HEK293 (cell line): Measurements from ENCODE around the gene PYCARD.
A peak's percentile ranks its signal among the peaks of the same experiment; 100 is the strongest.

Experiments used
- GLIS1 ChIP-seq: fragments of 450-650 bp; formaldehyde crosslinking; IDR thresholded peaks from 2 replicates; pipeline ENCODE4 v1.5.1; 2016; ENCODE audit warnings: missing biosample characterization, missing genetic modification characterization
- SETDB1 ChIP-seq: IDR thresholded peaks from one replicate; pipeline ENCODE4 v1.6.1; 2017; ENCODE audit warnings: mild to moderate bottlenecking, low read length, moderate library complexity, mixed read lengths; ENCODE audit not compliant: insufficient read length
- TCF7L2 ChIP-seq: IDR thresholded peaks from 2 replicates; pipeline ENCODE4 v1.6.1; 2011; ENCODE audit warnings: low read depth, mild to moderate bottlenecking, inconsistent platforms, low read length, moderate library complexity, borderline replicate concordance
- TRIM28 ChIP-seq: IDR thresholded peaks from 2 replicates; pipeline ENCODE4 v1.6.1; 2011; ENCODE audit warnings: low read length, control low read depth, borderline replicate concordance
- YY1 ChIP-seq: fragments of 450-650 bp; formaldehyde crosslinking; IDR thresholded peaks from 2 replicates; pipeline ENCODE4 v1.5.1; 2018; ENCODE audit warnings: missing biosample characterization, missing genetic modification characterization
- ZBTB17 ChIP-seq: fragments of 450-650 bp; formaldehyde crosslinking; IDR thresholded peaks from 2 replicates; pipeline ENCODE4 v1.5.1; 2016; ENCODE audit warnings: missing biosample characterization, missing genetic modification characterization
- ZFP37 ChIP-seq: fragments of 450-650 bp; formaldehyde crosslinking; IDR thresholded peaks from 2 replicates; pipeline ENCODE4 v1.5.1; 2016; ENCODE audit warnings: missing biosample characterization, missing genetic modification characterization
- ZFP69B ChIP-seq: fragments of 450-650 bp; formaldehyde crosslinking; IDR thresholded peaks from 2 replicates; pipeline ENCODE4 v1.5.1; 2016; ENCODE audit warnings: missing biosample characterization, missing genetic modification characterization
- ZNF23 ChIP-seq: fragments of 450-650 bp; formaldehyde crosslinking; IDR thresholded peaks from 2 replicates; pipeline ENCODE4 v1.5.1; 2016; ENCODE audit warnings: missing biosample characterization, missing genetic modification characterization, borderline replicate concordance
- ZNF239 ChIP-seq: fragments of 450-650 bp; formaldehyde crosslinking; IDR thresholded peaks from 2 replicates; pipeline ENCODE4 v1.5.1; 2016; ENCODE audit warnings: missing biosample characterization, missing genetic modification characterization
- ZNF24 ChIP-seq: fragments of 450-650 bp; formaldehyde crosslinking; IDR thresholded peaks from 2 replicates; pipeline ENCODE4 v1.5.1; 2016; ENCODE audit warnings: missing biosample characterization, missing genetic modification characterization
- ZNF266 ChIP-seq: fragments of 450-650 bp; formaldehyde crosslinking; IDR thresholded peaks from 2 replicates; pipeline ENCODE4 v1.5.1; 2016; ENCODE audit warnings: missing biosample characterization, missing genetic modification characterization, low read depth
- ZNF391 ChIP-seq: fragments of 450-650 bp; formaldehyde crosslinking; IDR thresholded peaks from 2 replicates; pipeline ENCODE4 v1.5.1; 2016; ENCODE audit warnings: low read depth, missing biosample characterization, missing genetic modification characterization, borderline replicate concordance
- ZNF433 ChIP-seq: fragments of 450-650 bp; formaldehyde crosslinking; IDR thresholded peaks from 2 replicates; pipeline ENCODE4 v1.5.1; 2016; ENCODE audit warnings: missing biosample characterization, missing genetic modification characterization, low read depth
- ZNF529 ChIP-seq: fragments of 450-650 bp; formaldehyde crosslinking; IDR thresholded peaks from 2 replicates; pipeline ENCODE4 v1.5.1; 2017; ENCODE audit warnings: missing genetic modification characterization, missing biosample characterization; ENCODE audit not compliant: insufficient replicate concordance
- ZNF548 ChIP-seq: fragments of 450-650 bp; formaldehyde crosslinking; IDR thresholded peaks from 2 replicates; pipeline ENCODE4 v1.5.1; 2016; ENCODE audit warnings: missing biosample characterization, missing genetic modification characterization
- ZNF549 ChIP-seq: fragments of 450-650 bp; IDR thresholded peaks from 2 replicates; pipeline ENCODE4 v1.5.1; 2018; ENCODE audit warnings: missing biosample characterization, missing genetic modification characterization, mild to moderate bottlenecking, inconsistent platforms, moderate library complexity
- ZNF610 ChIP-seq: fragments of 450-650 bp; formaldehyde crosslinking; IDR thresholded peaks from 2 replicates; pipeline ENCODE4 v1.5.1; 2016; ENCODE audit warnings: missing biosample characterization, missing genetic modification characterization, borderline replicate concordance
- ZNF623 ChIP-seq: fragments of 450-650 bp; formaldehyde crosslinking; IDR thresholded peaks from 2 replicates; pipeline ENCODE4 v1.5.1; 2016; ENCODE audit warnings: missing biosample characterization, missing genetic modification characterization
- ZNF626 ChIP-seq: fragments of 450-650 bp; sonication (Bioruptor Pico); formaldehyde crosslinking; IDR thresholded peaks from 2 replicates; pipeline ENCODE4 v1.5.1; 2018; ENCODE audit warnings: missing biosample characterization, missing genetic modification characterization, inconsistent platforms
- ZNF76 ChIP-seq: fragments of 450-650 bp; formaldehyde crosslinking; IDR thresholded peaks from 2 replicates; pipeline ENCODE4; 2016; ENCODE audit warnings: low read depth, missing biosample characterization, missing genetic modification characterization, borderline replicate concordance
- ZNF837 ChIP-seq: fragments of 450-650 bp; formaldehyde crosslinking; IDR thresholded peaks from 2 replicates; pipeline ENCODE4 v1.5.1; 2016; ENCODE audit warnings: missing biosample characterization, missing genetic modification characterization
- TF ChIP-seq, protein P1 (sequence below): fragments of 450-650 bp; formaldehyde crosslinking; conservative IDR thresholded peaks from 2 replicates; pipeline ENCODE4 v1.5.1; 2016; ENCODE audit warnings: low read depth, missing biosample characterization, missing genetic modification characterization
- TF ChIP-seq, protein P2 (sequence below): fragments of 450-650 bp; formaldehyde crosslinking; IDR thresholded peaks from 2 replicates; pipeline ENCODE4 v1.5.1; 2016; ENCODE audit warnings: missing biosample characterization, missing genetic modification characterization
- TF ChIP-seq, protein P3 (sequence below): fragments of 450-650 bp; formaldehyde crosslinking; IDR thresholded peaks from 2 replicates; pipeline ENCODE4 v1.5.1; 2017; ENCODE audit warnings: missing biosample characterization, missing genetic modification characterization
- TF ChIP-seq, protein P4 (sequence below): fragments of 450-650 bp; formaldehyde crosslinking; IDR thresholded peaks from 2 replicates; pipeline ENCODE4 v1.5.1; 2016; ENCODE audit warnings: missing biosample characterization, missing genetic modification characterization

PYCARD gene

DNA sequence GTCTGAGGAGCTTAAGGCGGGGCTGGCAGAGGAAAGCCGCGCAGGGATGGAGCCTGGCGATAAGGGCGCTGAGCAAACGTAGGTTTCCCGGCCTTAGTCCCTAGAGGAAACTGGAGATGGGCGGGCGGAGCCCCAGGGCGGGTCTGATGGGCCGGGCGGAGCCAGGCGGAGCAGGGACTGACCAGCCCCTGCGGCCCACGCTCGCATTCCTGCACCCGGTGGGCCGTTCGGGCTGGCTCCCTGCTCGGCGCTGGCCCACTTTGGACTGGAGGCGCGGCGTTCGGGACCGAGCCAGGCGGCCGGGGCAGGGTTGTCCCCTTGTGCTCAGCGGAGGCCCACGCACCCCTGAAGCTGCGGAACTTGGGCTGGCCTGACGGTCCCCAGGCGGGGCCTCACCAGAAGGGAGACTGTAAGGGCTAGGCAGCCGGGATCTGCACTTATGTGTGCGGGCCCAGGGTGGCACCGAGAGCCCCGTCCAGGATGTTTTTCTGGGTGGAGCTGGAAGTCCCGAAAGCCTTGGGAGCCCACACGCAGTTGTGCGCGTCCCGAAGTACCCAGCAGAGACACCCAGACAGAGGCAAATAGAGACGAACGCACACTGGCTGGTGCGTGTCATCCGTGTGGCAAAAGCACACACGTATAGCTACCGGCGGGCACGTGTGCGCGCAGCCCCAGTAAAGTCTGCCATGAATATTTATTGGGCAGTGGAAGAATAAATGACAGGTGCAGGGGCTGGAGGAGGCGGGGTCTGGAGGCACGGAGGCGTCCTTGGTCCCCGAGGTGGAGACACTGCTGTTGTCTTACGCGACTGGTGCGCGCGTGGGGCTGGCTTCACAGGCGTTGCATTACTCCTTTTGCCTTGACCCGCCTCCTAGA, 13.0 kb upstream of the PYCARD start (continued):
- no peak for TF ChIP-seq ZNF626 (tag by site-specific recombination)
- TF ChIP-seq ZNF529 (tag by site-specific recombination): no peak
- TF ChIP-seq ZNF76: peak; percentile 49; the same call in 1 of the 2 replicates
- TF ChIP-seq ZNF266 (tag by site-specific recombination): no peak
- TF ChIP-seq GLIS1: 0 out of 2 replicates have a peak, but pooled peaks have one; percentile 6
- TF ChIP-seq, protein P1, sequence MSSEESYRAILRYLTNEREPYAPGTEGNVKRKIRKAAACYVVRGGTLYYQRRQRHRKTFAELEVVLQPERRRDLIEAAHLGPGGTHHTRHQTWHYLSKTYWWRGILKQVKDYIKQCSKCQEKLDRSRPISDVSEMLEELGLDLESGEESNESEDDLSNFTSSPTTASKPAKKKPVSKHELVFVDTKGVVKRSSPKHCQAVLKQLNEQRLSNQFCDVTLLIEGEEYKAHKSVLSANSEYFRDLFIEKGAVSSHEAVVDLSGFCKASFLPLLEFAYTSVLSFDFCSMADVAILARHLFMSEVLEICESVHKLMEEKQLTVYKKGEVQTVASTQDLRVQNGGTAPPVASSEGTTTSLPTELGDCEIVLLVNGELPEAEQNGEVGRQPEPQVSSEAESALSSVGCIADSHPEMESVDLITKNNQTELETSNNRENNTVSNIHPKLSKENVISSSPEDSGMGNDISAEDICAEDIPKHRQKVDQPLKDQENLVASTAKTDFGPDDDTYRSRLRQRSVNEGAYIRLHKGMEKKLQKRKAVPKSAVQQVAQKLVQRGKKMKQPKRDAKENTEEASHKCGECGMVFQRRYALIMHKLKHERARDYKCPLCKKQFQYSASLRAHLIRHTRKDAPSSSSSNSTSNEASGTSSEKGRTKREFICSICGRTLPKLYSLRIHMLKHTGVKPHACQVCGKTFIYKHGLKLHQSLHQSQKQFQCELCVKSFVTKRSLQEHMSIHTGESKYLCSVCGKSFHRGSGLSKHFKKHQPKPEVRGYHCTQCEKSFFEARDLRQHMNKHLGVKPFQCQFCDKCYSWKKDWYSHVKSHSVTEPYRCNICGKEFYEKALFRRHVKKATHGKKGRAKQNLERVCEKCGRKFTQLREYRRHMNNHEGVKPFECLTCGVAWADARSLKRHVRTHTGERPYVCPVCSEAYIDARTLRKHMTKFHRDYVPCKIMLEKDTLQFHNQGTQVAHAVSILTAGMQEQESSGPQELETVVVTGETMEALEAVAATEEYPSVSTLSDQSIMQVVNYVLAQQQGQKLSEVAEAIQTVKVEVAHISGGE: no peak
- no peak for TF ChIP-seq SETDB1
- 0 out of 2 replicates have a peak, but pooled peaks have one; percentile 47 for TF ChIP-seq ZFP69B (tag by site-specific recombination)
- no peak for TF ChIP-seq ZNF24
- TF ChIP-seq ZNF239 (tag by site-specific recombination): no peak
- no peak for TF ChIP-seq ZNF548 (tag by site-specific recombination)
- TF ChIP-seq ZNF837: no peak
- no peak for TF ChIP-seq ZNF391 (tag by site-specific recombination)
- TF ChIP-seq ZNF549 (tag by site-specific recombination): no peak
- TF ChIP-seq ZNF623 (tag by site-specific recombination): no peak
- TF ChIP-seq, protein P2, sequence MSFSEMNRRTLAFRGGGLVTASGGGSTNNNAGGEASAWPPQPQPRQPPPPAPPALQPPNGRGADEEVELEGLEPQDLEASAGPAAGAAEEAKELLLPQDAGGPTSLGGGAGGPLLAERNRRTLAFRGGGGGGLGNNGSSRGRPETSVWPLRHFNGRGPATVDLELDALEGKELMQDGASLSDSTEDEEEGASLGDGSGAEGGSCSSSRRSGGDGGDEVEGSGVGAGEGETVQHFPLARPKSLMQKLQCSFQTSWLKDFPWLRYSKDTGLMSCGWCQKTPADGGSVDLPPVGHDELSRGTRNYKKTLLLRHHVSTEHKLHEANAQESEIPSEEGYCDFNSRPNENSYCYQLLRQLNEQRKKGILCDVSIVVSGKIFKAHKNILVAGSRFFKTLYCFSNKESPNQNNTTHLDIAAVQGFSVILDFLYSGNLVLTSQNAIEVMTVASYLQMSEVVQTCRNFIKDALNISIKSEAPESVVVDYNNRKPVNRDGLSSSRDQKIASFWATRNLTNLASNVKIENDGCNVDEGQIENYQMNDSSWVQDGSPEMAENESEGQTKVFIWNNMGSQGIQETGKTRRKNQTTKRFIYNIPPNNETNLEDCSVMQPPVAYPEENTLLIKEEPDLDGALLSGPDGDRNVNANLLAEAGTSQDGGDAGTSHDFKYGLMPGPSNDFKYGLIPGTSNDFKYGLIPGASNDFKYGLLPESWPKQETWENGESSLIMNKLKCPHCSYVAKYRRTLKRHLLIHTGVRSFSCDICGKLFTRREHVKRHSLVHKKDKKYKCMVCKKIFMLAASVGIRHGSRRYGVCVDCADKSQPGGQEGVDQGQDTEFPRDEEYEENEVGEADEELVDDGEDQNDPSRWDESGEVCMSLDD: no peak
- TF ChIP-seq, protein P3, sequence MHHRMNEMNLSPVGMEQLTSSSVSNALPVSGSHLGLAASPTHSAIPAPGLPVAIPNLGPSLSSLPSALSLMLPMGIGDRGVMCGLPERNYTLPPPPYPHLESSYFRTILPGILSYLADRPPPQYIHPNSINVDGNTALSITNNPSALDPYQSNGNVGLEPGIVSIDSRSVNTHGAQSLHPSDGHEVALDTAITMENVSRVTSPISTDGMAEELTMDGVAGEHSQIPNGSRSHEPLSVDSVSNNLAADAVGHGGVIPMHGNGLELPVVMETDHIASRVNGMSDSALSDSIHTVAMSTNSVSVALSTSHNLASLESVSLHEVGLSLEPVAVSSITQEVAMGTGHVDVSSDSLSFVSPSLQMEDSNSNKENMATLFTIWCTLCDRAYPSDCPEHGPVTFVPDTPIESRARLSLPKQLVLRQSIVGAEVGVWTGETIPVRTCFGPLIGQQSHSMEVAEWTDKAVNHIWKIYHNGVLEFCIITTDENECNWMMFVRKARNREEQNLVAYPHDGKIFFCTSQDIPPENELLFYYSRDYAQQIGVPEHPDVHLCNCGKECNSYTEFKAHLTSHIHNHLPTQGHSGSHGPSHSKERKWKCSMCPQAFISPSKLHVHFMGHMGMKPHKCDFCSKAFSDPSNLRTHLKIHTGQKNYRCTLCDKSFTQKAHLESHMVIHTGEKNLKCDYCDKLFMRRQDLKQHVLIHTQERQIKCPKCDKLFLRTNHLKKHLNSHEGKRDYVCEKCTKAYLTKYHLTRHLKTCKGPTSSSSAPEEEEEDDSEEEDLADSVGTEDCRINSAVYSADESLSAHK (tag by site-specific recombination): no peak
- no peak for TF ChIP-seq ZFP37 (tag by site-specific recombination)
- TF ChIP-seq ZBTB17 (tag by site-specific recombination): peak; percentile 95
- no peak for TF ChIP-seq ZNF610 (tag by site-specific recombination)
- no peak for TF ChIP-seq TCF7L2
- no peak for TF ChIP-seq TRIM28
- TF ChIP-seq YY1 (tag by site-specific recombination): no peak
- TF ChIP-seq, protein P4, sequence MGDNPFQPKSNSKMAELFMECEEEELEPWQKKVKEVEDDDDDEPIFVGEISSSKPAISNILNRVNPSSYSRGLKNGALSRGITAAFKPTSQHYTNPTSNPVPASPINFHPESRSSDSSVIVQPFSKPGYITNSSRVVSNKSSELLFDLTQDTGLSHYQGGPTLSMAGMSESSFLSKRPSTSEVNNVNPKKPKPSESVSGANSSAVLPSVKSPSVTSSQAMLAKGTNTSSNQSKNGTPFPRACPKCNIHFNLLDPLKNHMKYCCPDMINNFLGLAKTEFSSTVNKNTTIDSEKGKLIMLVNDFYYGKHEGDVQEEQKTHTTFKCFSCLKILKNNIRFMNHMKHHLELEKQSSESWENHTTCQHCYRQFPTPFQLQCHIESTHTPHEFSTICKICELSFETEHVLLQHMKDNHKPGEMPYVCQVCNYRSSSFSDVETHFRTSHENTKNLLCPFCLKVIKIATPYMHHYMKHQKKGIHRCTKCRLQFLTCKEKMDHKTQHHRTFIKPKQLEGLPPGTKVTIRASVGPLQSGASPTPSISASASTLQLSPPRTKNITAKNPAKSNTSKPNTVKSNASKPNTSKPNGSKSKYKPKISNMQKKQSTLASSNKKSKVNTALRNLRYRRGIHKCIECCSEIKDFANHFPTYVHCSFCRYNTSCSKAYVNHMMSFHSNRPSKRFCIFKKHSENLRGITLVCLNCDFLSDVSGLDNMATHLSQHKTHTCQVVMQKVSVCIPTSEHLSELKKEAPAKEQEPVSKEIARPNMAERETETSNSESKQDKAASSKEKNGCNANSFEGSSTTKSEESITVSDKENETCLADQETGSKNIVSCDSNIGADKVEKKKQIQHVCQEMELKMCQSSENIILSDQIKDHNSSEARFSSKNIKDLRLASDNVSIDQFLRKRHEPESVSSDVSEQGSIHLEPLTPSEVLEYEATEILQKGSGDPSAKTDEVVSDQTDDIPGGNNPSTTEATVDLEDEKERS: no peak
- no peak for TF ChIP-seq ZNF23 (tag by site-specific recombination)
- TF ChIP-seq ZNF433 (tag by site-specific recombination): no peak
